HEK293T (cell line): ENCODE results near the gene BACH2.

Experiments
- ARNT ChIP-seq: fragments of 450-650 bp; IDR thresholded peaks from 2 replicates; pipeline ENCODE4 v1.6.1; 2017; ENCODE audit warnings: mild to moderate bottlenecking
- BHLHE40 ChIP-seq: fragments of 450-650 bp; IDR thresholded peaks from 2 replicates; pipeline ENCODE4 v1.6.1; 2016; ENCODE audit warnings: mild to moderate bottlenecking, moderate library complexity, borderline replicate concordance
- CTBP1 ChIP-seq: fragments of 450-650 bp; IDR thresholded peaks from 2 replicates; pipeline ENCODE4 v1.6.1; 2016; ENCODE audit warnings: borderline replicate concordance
- FOXK2 ChIP-seq: fragments of 450-650 bp; IDR thresholded peaks from 2 replicates; pipeline ENCODE4 v1.6.1; 2016; ENCODE audit warnings: mild to moderate bottlenecking
- FOXM1 ChIP-seq: fragments of 450-650 bp; IDR thresholded peaks from 2 replicates; pipeline ENCODE4 v1.6.1; 2017; ENCODE audit warnings: mild to moderate bottlenecking, borderline replicate concordance
- HDGF ChIP-seq: fragments of 450-650 bp; IDR thresholded peaks from 2 replicates; pipeline ENCODE4 v1.6.1; 2017; ENCODE audit warnings: antibody characterized with exemption, borderline replicate concordance
- LEF1 ChIP-seq: fragments of 450-650 bp; IDR thresholded peaks from 2 replicates; pipeline ENCODE4 v1.6.1; 2017; ENCODE audit warnings: mild to moderate bottlenecking, borderline replicate concordance
- NFRKB ChIP-seq: fragments of 450-650 bp; IDR thresholded peaks from 2 replicates; pipeline ENCODE4 v1.6.1; 2016; ENCODE audit warnings: mild to moderate bottlenecking, moderate library complexity
- TF ChIP-seq, protein P1 (sequence below): fragments of 450-650 bp; IDR thresholded peaks from 2 replicates; pipeline ENCODE4 v1.6.1; 2016

DNA sequence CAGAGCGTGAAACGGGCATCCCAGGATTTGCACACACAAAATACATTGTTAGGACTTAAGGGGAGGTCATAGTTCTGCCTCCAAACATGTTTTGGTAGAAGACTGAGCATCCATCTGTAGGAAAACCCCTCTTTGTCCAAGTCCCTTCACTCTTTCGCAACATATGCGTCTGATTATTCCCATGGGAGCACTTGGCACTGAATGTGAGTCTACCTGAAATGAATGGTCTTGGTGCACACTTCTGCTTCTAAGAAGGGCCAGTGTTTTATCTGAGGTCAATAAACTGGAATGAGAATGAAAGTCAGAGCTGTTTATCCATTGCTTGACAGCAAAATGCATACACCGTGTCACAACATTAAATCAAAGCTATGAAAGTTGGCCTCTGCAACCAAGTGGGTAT, 369.4 kb downstream of the BACH2 start:
- TF ChIP-seq LEF1 = no peak
- no peak for TF ChIP-seq NFRKB
- TF ChIP-seq FOXK2 = no peak
- TF ChIP-seq BHLHE40 = no peak
- TF ChIP-seq ARNT = no peak
- TF ChIP-seq HDGF = no peak
- TF ChIP-seq CTBP1 = no peak
- no peak for TF ChIP-seq FOXM1
- TF ChIP-seq, protein P1, sequence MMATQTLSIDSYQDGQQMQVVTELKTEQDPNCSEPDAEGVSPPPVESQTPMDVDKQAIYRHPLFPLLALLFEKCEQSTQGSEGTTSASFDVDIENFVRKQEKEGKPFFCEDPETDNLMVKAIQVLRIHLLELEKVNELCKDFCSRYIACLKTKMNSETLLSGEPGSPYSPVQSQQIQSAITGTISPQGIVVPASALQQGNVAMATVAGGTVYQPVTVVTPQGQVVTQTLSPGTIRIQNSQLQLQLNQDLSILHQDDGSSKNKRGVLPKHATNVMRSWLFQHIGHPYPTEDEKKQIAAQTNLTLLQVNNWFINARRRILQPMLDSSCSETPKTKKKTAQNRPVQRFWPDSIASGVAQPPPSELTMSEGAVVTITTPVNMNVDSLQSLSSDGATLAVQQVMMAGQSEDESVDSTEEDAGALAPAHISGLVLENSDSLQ = no peak
